ENCODE measurements around the gene IPO5. TPM values are rescaled to one million over a fixed set of nuclear protein-coding genes. Genes with fewer than 3 reads are reported as not detected.

The IPO5 gene
- total and polyA plus RNA-seq, 2 donors from 2014 or later: 32.2 to 92.0 TPM

DNA sequence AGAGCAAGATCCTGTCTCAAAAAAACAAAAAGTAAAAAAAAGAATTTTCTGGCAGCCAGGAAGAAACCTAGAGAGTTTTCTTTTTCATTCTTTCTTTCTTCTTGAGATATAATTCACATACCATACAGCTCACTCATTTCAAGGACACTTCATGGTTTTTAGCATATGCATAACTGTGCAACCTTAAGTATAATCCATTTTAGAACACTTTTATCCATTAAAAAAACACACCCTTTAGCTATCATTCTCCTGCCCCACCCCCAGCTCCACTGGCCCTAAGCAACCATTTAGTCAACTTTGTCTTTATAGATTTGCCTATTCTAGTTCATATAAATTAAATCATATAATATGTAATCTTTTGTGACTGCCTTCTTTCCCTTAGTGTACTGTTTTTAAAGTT is 8.1 kb upstream of the IPO5 start:
- intact Hi-C loops (cut with DNase I): no loop called here
- no peaks in the 10 kb centered on the region for H3K36me3 ChIP-seq (ENCODE audit: control insufficient read depth in 2 of 3, insufficient read depth in 3 of 3, low read length in 3 of 3)
- FAIRE-seq (no peak), DNase-seq (no peak)
- no peaks in the 10 kb centered on the region for H3K27me3 ChIP-seq (ENCODE audit: control insufficient read depth, insufficient read depth, low read length)
- H3K4me1 ChIP-seq (ENCODE audit: control insufficient read depth in 2 of 3, insufficient read depth in 2 of 3, low read depth in 1 of 3, low read length in 3 of 3): no peaks in the 10 kb centered on the region
- H3K9me3 ChIP-seq (ENCODE audit: control insufficient read depth in 2 of 3, insufficient read depth in 1 of 3, low read length in 3 of 3): no peaks in the 10 kb centered on the region
- TF ChIP-seq, protein P1, sequence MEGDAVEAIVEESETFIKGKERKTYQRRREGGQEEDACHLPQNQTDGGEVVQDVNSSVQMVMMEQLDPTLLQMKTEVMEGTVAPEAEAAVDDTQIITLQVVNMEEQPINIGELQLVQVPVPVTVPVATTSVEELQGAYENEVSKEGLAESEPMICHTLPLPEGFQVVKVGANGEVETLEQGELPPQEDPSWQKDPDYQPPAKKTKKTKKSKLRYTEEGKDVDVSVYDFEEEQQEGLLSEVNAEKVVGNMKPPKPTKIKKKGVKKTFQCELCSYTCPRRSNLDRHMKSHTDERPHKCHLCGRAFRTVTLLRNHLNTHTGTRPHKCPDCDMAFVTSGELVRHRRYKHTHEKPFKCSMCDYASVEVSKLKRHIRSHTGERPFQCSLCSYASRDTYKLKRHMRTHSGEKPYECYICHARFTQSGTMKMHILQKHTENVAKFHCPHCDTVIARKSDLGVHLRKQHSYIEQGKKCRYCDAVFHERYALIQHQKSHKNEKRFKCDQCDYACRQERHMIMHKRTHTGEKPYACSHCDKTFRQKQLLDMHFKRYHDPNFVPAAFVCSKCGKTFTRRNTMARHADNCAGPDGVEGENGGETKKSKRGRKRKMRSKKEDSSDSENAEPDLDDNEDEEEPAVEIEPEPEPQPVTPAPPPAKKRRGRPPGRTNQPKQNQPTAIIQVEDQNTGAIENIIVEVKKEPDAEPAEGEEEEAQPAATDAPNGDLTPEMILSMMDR (IDR thresholded peaks at IDR 0.05; ENCODE audit: borderline replicate concordance, extremely low read depth, insufficient read depth): no peak
- H3K27ac ChIP-seq (ENCODE audit: low read depth in 2 of 2, low read length in 2 of 2): no peak overlapping the region
- H3K4me3 ChIP-seq (ENCODE audit: low read length in 3 of 3): no peak overlapping the region
- no peak overlapping the region for H3K9ac ChIP-seq (ENCODE audit: low read length in 3 of 3)

DNA sequence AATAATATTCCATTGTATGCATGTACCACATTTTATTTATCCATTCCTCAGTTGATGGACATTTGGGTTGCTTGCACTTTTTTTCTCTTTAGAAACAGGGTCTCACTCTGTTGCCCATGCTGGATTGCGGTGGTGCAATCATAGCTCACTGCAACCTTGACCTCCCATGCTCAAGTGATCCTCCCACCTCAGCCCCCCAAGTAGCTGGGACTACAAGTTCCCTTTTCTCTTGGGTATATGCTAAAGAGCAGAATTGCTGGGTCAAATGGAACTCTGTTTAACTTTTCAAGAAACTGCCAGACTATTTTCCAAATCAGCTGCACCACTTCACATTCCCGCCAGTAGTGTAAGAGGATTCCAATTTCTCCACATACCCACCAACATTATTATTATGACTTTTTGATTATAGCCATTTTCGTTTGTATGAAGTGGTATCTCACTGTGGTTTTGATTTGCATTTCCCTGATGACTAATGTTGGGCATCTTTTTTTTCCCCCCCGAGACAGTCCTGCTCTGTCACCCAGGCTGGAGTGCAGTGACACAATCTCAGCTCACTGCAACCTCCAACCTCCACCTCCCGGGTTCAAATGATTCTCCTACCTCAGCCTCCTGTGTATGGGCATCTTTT is 7.6 kb upstream of the IPO5 start:
- Histone ChIP-seq H3K4me1 (ENCODE audit: control insufficient read depth in 2 of 3, insufficient read depth in 2 of 3, low read depth in 1 of 3, low read length in 3 of 3) (no peaks in the 10 kb centered on the region), H3K36me3 (ENCODE audit: control insufficient read depth in 2 of 3, insufficient read depth in 3 of 3, low read length in 3 of 3) (no peaks in the 10 kb centered on the region), H3K27me3 (ENCODE audit: control insufficient read depth, insufficient read depth, low read length) (no peaks in the 10 kb centered on the region), H3K9ac (ENCODE audit: low read length in 3 of 3) (no peak overlapping the region), H3K27ac (ENCODE audit: low read depth in 2 of 2, low read length in 2 of 2) (no peak overlapping the region), H3K9me3 (ENCODE audit: control insufficient read depth in 2 of 3, insufficient read depth in 1 of 3, low read length in 3 of 3) (no peaks in the 10 kb centered on the region), H3K4me3 (ENCODE audit: low read length in 3 of 3) (no peak overlapping the region)
- no peak for FAIRE-seq
- intact Hi-C loops (cut with DNase I): no loop called here
- no peak for DNase-seq
- TF ChIP-seq, protein P1 (IDR thresholded peaks at IDR 0.05; ENCODE audit: borderline replicate concordance, extremely low read depth, insufficient read depth): no peak

DNA sequence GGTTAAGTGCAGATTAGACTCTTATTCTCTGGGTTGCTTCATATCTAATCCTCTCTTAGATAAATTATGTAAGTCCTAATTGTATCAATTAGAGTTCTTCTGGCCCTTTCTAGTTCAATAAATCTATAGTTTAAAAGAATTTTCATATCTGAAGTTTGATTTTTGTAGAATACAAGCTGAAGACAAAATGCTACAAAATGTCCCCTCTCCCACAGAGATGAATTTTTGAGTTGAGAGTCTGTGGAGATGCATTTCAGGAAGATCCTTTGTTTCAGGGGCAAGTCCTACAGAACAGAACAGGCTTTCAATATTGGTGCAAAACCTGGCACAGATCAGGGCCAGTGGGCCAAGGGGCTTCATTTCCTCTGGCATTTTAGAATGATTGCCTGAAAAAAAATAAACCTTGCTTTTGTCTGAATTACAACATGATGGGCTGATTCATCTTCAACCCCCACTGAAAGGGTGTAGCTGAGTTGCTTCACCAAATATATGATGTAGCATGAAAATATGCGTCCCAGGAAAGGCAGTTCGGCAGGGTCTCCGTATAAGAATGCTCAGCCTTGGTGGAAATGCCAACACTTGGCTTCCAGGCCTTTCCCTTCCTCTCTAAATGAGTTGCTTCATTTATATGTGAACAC is 6.4 kb upstream of the IPO5 start:
- intact Hi-C loops (cut with DNase I): no loop called here
- H3K36me3 ChIP-seq (ENCODE audit: control insufficient read depth in 2 of 3, insufficient read depth in 3 of 3, low read length in 3 of 3): no peaks in the 10 kb centered on the region
- no peak overlapping the region for H3K27ac ChIP-seq (ENCODE audit: low read depth in 2 of 2, low read length in 2 of 2)
- H3K9ac ChIP-seq (ENCODE audit: low read length in 3 of 3): no peak overlapping the region
- H3K4me1 ChIP-seq (ENCODE audit: control insufficient read depth in 2 of 3, insufficient read depth in 2 of 3, low read depth in 1 of 3, low read length in 3 of 3): no peaks in the 10 kb centered on the region
- FAIRE-seq (no peak), DNase-seq (no peak)
- H3K9me3 ChIP-seq (ENCODE audit: control insufficient read depth in 2 of 3, insufficient read depth in 1 of 3, low read length in 3 of 3): no peaks in the 10 kb centered on the region
- H3K27me3 ChIP-seq (ENCODE audit: control insufficient read depth, insufficient read depth, low read length): no peaks in the 10 kb centered on the region
- TF ChIP-seq, protein P1 (IDR thresholded peaks at IDR 0.05; ENCODE audit: borderline replicate concordance, extremely low read depth, insufficient read depth): no peak
- H3K4me3 ChIP-seq (ENCODE audit: low read length in 3 of 3): no peak overlapping the region
